ENCODE results near the gene PNPLA6. TPM values are rescaled to one million over a fixed set of nuclear protein-coding genes. Genes with fewer than 3 reads are reported as not detected.
"Not testable (repeated sequence)": the region's sequence is repeated elsewhere in the genome, so short reads cannot be mapped to it uniquely, and the experiment has no call there.

Gene PNPLA6
- total and polyA plus RNA-seq, 2 of the 4 experiments (the other 2 are of a cell fraction): 17.9 to 52.7 TPM

- Histone ChIP-seq H4K8ac (ENCODE audit: low read depth in 2 of 2, low read length in 2 of 2) (no peak overlapping the region), H3K18ac (ENCODE audit: low read depth, low read length) (no peak overlapping the region), H2BK20ac (ENCODE audit: low read depth, low read length) (no peak overlapping the region), H2BK5ac (ENCODE audit: low read depth, low read length, poor library complexity, severe bottlenecking) (no peak overlapping the region), H3K4ac (ENCODE audit: low read depth, low read length) (no peak overlapping the region), H3K23ac (ENCODE audit: low read depth, low read length) (no peak overlapping the region), H2AFZ (replicated peaks; ENCODE audit: low read length, poor library complexity) (no peak overlapping the region), H3K14ac (replicated peaks; ENCODE audit: low read depth, low read length) (no peak overlapping the region), H3K4me2 (ENCODE audit: low read depth, low read length) (no peak overlapping the region), H2BK120ac (ENCODE audit: low read depth, low read length) (no peak overlapping the region), H4K5ac (ENCODE audit: low read depth, low read length) (no peak overlapping the region), H3K36me3 (ENCODE audit: control insufficient read depth, insufficient read depth, low read length) (no peaks in the 10 kb centered on the region), H2AK9ac (replicated peaks; ENCODE audit: low read depth, low read length, poor library complexity) (no peak overlapping the region), H3K27me3 (ENCODE audit: control insufficient read depth, insufficient read depth, low read length) (peaks cover 3% of the 10 kb centered on the region), H3K4me1 (ENCODE audit: control insufficient read depth, insufficient read depth, low read length) (no peaks in the 10 kb centered on the region), H3K9me1 (ENCODE audit: insufficient read depth, low read length) (no peaks in the 10 kb centered on the region), H4K20me1 (ENCODE audit: insufficient read depth, low read length) (no peaks in the 10 kb centered on the region), H2AK5ac (ENCODE audit: low read depth, low read length) (no peak overlapping the region), H3K4me3 (ENCODE audit: insufficient read depth, low read depth, low read length) (no peak overlapping the region), H3K27ac (ENCODE audit: insufficient read depth, low read length) (no peak overlapping the region), H3K9ac (ENCODE audit: low read depth, low read length) (no peak overlapping the region), H3K79me1 (ENCODE audit: low read depth in 1 of 2, low read length in 2 of 2) (no peaks in the 10 kb centered on the region), H3K9me3 (ENCODE audit: control insufficient read depth, insufficient read depth, low read length) (no peaks in the 10 kb centered on the region), H2BK15ac (ENCODE audit: low read depth, low read length) (no peak overlapping the region), H4K91ac (ENCODE audit: insufficient read depth, low read depth, low read length) (no peak overlapping the region), H3K56ac (ENCODE audit: extremely low read depth, insufficient read depth, low read length) (no peak overlapping the region)
- DNase-seq (no peak), ATAC-seq (ENCODE audit: low read depth) (no peak)
- in situ Hi-C loops (cut with MboI; ENCODE audit: low sequenced_read_pairs): no loop called here
- ChIA-PET CTCF (no interaction called here), POLR2A (ENCODE audit: unreplicated experiment) (no interaction called here)
- no TSS peak for BruUV-seq (replicated peaks)
- intact Hi-C loops (cut with micrococcal nuclease): no loop called here
- dilution Hi-C loops (cut with HindIII; ENCODE audit: low sequenced_read_pairs, unreplicated experiment): no loop called here
- WGBS, 2 experiments (ENCODE audit: extremely low coverage in 2 of 2, insufficient read length in 1 of 2): no CpG with 5 or more reads among the region's 9 CpGs
- TF ChIP-seq POLR2A (IDR thresholded peaks at IDR 0.05; ENCODE audit: low read depth, low read length): no peak
- peak; percentile 41; the same call in 1 of the 2 replicates for TF ChIP-seq USF2 (IDR thresholded peaks at IDR 0.05; ENCODE audit: low read depth, low read length)
- no peak for TF ChIP-seq ELK1 (IDR thresholded peaks at IDR 0.05; ENCODE audit: borderline replicate concordance, low read depth, low read length)
- TF ChIP-seq MAFK (IDR thresholded peaks at IDR 0.05; ENCODE audit: low read depth, low read length): peak; percentile 21; the same call in 1 of the 2 replicates
Observed at GRCh38 chr19:7575434-7576040, 40.0 kb downstream of the PNPLA6 start.

- dilution Hi-C loops (cut with HindIII; ENCODE audit: low sequenced_read_pairs, unreplicated experiment); H2AK5ac ChIP-seq (ENCODE audit: low read depth, low read length); H3K4ac ChIP-seq (ENCODE audit: low read depth, low read length); H3K4me1 ChIP-seq (ENCODE audit: control insufficient read depth, insufficient read depth, low read length); H3K79me1 ChIP-seq (ENCODE audit: low read depth in 1 of 2, low read length in 2 of 2); H2AFZ ChIP-seq (replicated peaks; ENCODE audit: low read length, poor library complexity); H3K27ac ChIP-seq (ENCODE audit: insufficient read depth, low read length); H2BK120ac ChIP-seq (ENCODE audit: low read depth, low read length); DNase-seq; H3K18ac ChIP-seq (ENCODE audit: low read depth, low read length); H3K56ac ChIP-seq (ENCODE audit: extremely low read depth, insufficient read depth, low read length); ATAC-seq (ENCODE audit: low read depth); H3K4me3 ChIP-seq (ENCODE audit: insufficient read depth, low read depth, low read length); intact Hi-C loops (cut with micrococcal nuclease); H3K4me2 ChIP-seq (ENCODE audit: low read depth, low read length); in situ Hi-C loops (cut with MboI; ENCODE audit: low sequenced_read_pairs); POLR2A ChIA-PET (ENCODE audit: unreplicated experiment); H3K9ac ChIP-seq (ENCODE audit: low read depth, low read length); H2BK20ac ChIP-seq (ENCODE audit: low read depth, low read length); H3K23ac ChIP-seq (ENCODE audit: low read depth, low read length); H2AK9ac ChIP-seq (replicated peaks; ENCODE audit: low read depth, low read length, poor library complexity); H3K14ac ChIP-seq (replicated peaks; ENCODE audit: low read depth, low read length); H3K9me3 ChIP-seq (ENCODE audit: control insufficient read depth, insufficient read depth, low read length); H3K36me3 ChIP-seq (ENCODE audit: control insufficient read depth, insufficient read depth, low read length); H2BK15ac ChIP-seq (ENCODE audit: low read depth, low read length); H4K91ac ChIP-seq (ENCODE audit: insufficient read depth, low read depth, low read length); H4K8ac ChIP-seq (ENCODE audit: low read depth in 2 of 2, low read length in 2 of 2); H3K27me3 ChIP-seq (ENCODE audit: control insufficient read depth, insufficient read depth, low read length); H2BK5ac ChIP-seq (ENCODE audit: low read depth, low read length, poor library complexity, severe bottlenecking); H3K9me1 ChIP-seq (ENCODE audit: insufficient read depth, low read length); BruUV-seq (replicated peaks); H4K20me1 ChIP-seq (ENCODE audit: insufficient read depth, low read length); H4K5ac ChIP-seq (ENCODE audit: low read depth, low read length): not testable (repeated sequence)
- CTCF ChIA-PET: interaction anchor here (2.8 kb wide), 1 partner anchor 9 kb away, joined by 10 read pairs; no protein-coding TSS in a partner anchor
- WGBS, 2 experiments (ENCODE audit: extremely low coverage in 2 of 2, insufficient read length in 1 of 2): no CpG with 5 or more reads among the region's 1 CpG
Observed at GRCh38 chr19:7577422-7577821, 41.9 kb downstream of the PNPLA6 start.
